ENCODE measurements around the gene FBXO45.

Gene FBXO45

GRCh38 chr3:196528639-196529233, 39.7 kb upstream of the FBXO45 start:
- DNase-seq (ENCODE audit: low read depth) = no peak
- TF ChIP-seq CTCF (conservative IDR thresholded peaks at IDR 0.05; ENCODE audit: low read depth, low read length) = peak; percentile 60

GRCh38 chr3:196531418-196531817, 37.0 kb upstream of the FBXO45 start:
- H3K4me3 ChIP-seq (ENCODE audit: low read length) = no peak overlapping the region
- no peak for DNase-seq (ENCODE audit: low read depth)
- TF ChIP-seq CTCF (conservative IDR thresholded peaks at IDR 0.05; ENCODE audit: low read depth, low read length) = no peak

More at GRCh38 chr3:196528639-196529233, 39.7 kb upstream of the FBXO45 start:
- H3K4me3 ChIP-seq (ENCODE audit: low read length) = peak overlapping the region; percentile 57

- DNase-seq (ENCODE audit: low read depth) = no peak
- TF ChIP-seq CTCF (conservative IDR thresholded peaks at IDR 0.05; ENCODE audit: low read depth, low read length) = no peak
- H3K4me3 ChIP-seq (ENCODE audit: low read length) = no peak overlapping the region
These were observed 35.2 kb upstream of the FBXO45 start for GRCh38 chr3:196533260-196533681.

GRCh38 chr3:196537319-196537984, 31.0 kb upstream of the FBXO45 start:
- DNase-seq (ENCODE audit: low read depth) = no peak
- TF ChIP-seq CTCF (conservative IDR thresholded peaks at IDR 0.05; ENCODE audit: low read depth, low read length) = peak; percentile 72
- H3K4me3 ChIP-seq (ENCODE audit: low read length) = no peak overlapping the region

GRCh38 chr3:196541684-196542445, 26.6 kb upstream of the FBXO45 start:
- no peak for DNase-seq (ENCODE audit: low read depth)
- H3K4me3 ChIP-seq (ENCODE audit: low read length) = no peak overlapping the region
- no peak for TF ChIP-seq CTCF (conservative IDR thresholded peaks at IDR 0.05; ENCODE audit: low read depth, low read length)

- DNase-seq (ENCODE audit: low read depth) = no peak
- no peak overlapping the region for H3K4me3 ChIP-seq (ENCODE audit: low read length)
- TF ChIP-seq CTCF (conservative IDR thresholded peaks at IDR 0.05; ENCODE audit: low read depth, low read length) = no peak
These were observed 23.9 kb upstream of the FBXO45 start for GRCh38 chr3:196544491-196544992.
